GM12878 (cell line): Measurements from ENCODE around the gene INHBE. TPM values are rescaled to one million over a fixed set of nuclear protein-coding genes. Genes with fewer than 3 reads are reported as not detected.
A peak's percentile ranks its signal among the peaks of the same experiment; 100 is the strongest.

ENCODE experiments used
- ATAC-seq: fragments of 200-7000 bp; cut with Tn5 transposase; 3 replicates; pipeline ENCODE4 v1.9.1; 2020; ENCODE audit warnings: mild to moderate bottlenecking, moderate library complexity
- BruUV-seq: library from RNA; stranded (reverse); fragments of 400-500 nt; replicated peaks from 2 replicates; lab custom pipeline; 2021; lab: Mats Ljungman, UMichigan
- CTCF ChIA-PET: fragments of 300-600 bp; sonication (Branson Sonifier 250); formaldehyde crosslinking; extraction: SDS; loops from one replicate; lab custom pipeline; 2021; ENCODE audit warnings: inconsistent platforms; lab: Yijun Ruan, JAX
- POLR2A ChIA-PET: fragments of 350-600 bp; formaldehyde crosslinking; extraction: SDS; loops from one replicate; lab custom pipeline; 2021; ENCODE audit warnings: inconsistent platforms; lab: Charles Lee
- RAD21 ChIA-PET: fragments of 300-600 bp; sonication (Branson Sonifier 250); formaldehyde crosslinking; loops from one replicate; lab custom pipeline; 2023; ENCODE audit warnings: antibody characterized with exemption; ENCODE audit not compliant: unreplicated experiment; lab: Charles Lee
- SMC1A ChIA-PET: fragments of 300-600 bp; sonication (Branson Sonifier 250); formaldehyde crosslinking; loops from one replicate; lab custom pipeline; 2023; ENCODE audit not compliant: unreplicated experiment, uncharacterized antibody; lab: Charles Lee
- DNase-seq: peaks from one replicate; pipeline ENCODE4 v3.0.0-alpha.2; 2011; ENCODE audit warnings: low read depth, low spot score
- FAIRE-seq: peaks from 3 replicates; lab custom pipeline; 2011; peaks lifted over from hg19 to GRCh38; lab: Jason Lieb, UNC
- H2AFZ ChIP-seq: 2 replicates; pipeline ENCODE4 v1.6.0; 2011; ENCODE audit warnings: low read depth, low read length, control low read depth; ENCODE audit not compliant: control insufficient read depth
- H3K27ac ChIP-seq: 2 replicates; pipeline ENCODE4 v1.5.1; 2011; ENCODE audit warnings: control low read depth; ENCODE audit not compliant: control insufficient read depth, insufficient read depth
- H3K27me3 ChIP-seq, 2 experiments: replicated peaks in 1 of 2; 2 replicates each; pipeline versions ENCODE4 v1.6.0 to v1.6.1; 2011; ENCODE audit warnings: low read length in 1 of 2; ENCODE audit not compliant: control insufficient read depth in 2 of 2, insufficient read depth in 2 of 2
- H3K36me3 ChIP-seq, 2 experiments: 2 replicates each; pipeline ENCODE4 v1.5.1; 2011; ENCODE audit warnings: low read length in 1 of 2; ENCODE audit not compliant: control insufficient read depth in 2 of 2, insufficient read depth in 2 of 2
- H3K4me1 ChIP-seq: 2 replicates; pipeline ENCODE4 v1.6.1; 2011; ENCODE audit warnings: mild to moderate bottlenecking, low read length, moderate library complexity, mixed read lengths; ENCODE audit not compliant: control insufficient read depth, insufficient read depth
- H3K4me2 ChIP-seq: 2 replicates; pipeline ENCODE4 v1.6.0; 2011; ENCODE audit warnings: control low read depth; ENCODE audit not compliant: control insufficient read depth, insufficient read depth
- H3K4me3 ChIP-seq: fragments of 200-600 bp; sonication (generic); 2 replicates; pipeline ENCODE4 v1.5.1; 2016
- H3K79me2 ChIP-seq: 2 replicates; pipeline ENCODE4 v1.6.0; 2011; ENCODE audit warnings: low read length; ENCODE audit not compliant: control insufficient read depth, insufficient read depth
- H3K9ac ChIP-seq: 2 replicates; pipeline ENCODE4 v1.8.0; 2011; ENCODE audit warnings: low read length, control low read depth, mixed read lengths; ENCODE audit not compliant: control insufficient read depth, insufficient read depth
- H3K9me3 ChIP-seq: replicated peaks from 3 replicates; pipeline ENCODE4 v1.5.1; 2011; ENCODE audit warnings: mild to moderate bottlenecking, low read length; ENCODE audit not compliant: control insufficient read depth, insufficient read depth
- H4K20me1 ChIP-seq: 2 replicates; pipeline ENCODE4 v1.6.0; 2011; ENCODE audit not compliant: control insufficient read depth, insufficient read depth
- ATF7 ChIP-seq: fragments of 450-650 bp; IDR thresholded peaks from 2 replicates; pipeline ENCODE4 v1.6.1; 2016; ENCODE audit warnings: low read depth, mild to moderate bottlenecking
- CREM ChIP-seq: IDR thresholded peaks from 2 replicates; pipeline ENCODE4 v1.6.1; 2014; ENCODE audit warnings: antibody characterized with exemption, low read depth
- IKZF2 ChIP-seq, 2 experiments: fragments of 450-650 bp; IDR thresholded peaks; 2 replicates each; pipeline ENCODE4 v1.6.1; 2017; ENCODE audit warnings: mild to moderate bottlenecking in 2 of 2, moderate library complexity in 2 of 2
- MLLT1 ChIP-seq: fragments of 450-650 bp; IDR thresholded peaks from 2 replicates; pipeline ENCODE4 v1.6.1; 2016; ENCODE audit warnings: mild to moderate bottlenecking
- NR2F1 ChIP-seq: fragments of 450-650 bp; conservative IDR thresholded peaks from 2 replicates; pipeline ENCODE4 v1.6.1; 2017; ENCODE audit warnings: mild to moderate bottlenecking
- YY1 ChIP-seq: IDR thresholded peaks from 2 replicates; pipeline ENCODE4 v1.6.1; 2011; ENCODE audit warnings: low read depth, mild to moderate bottlenecking, low read length
- WGBS: methylation state at CpG from one replicate; pipeline ENCODE4 v1.1.6; 2016; ENCODE audit warnings: low lambda C conversion rate; ENCODE audit not compliant: insufficient replicate concordance, insufficient coverage; ENCODE audit errors: missing lambda C conversion rate; 5-methylcytosine and 5-hydroxymethylcytosine counted together
- in situ Hi-C: fragments of 300-500 bp; cut with MboI; formaldehyde crosslinking; loops from 9 replicates; pipeline ENCODE4 v1.14.3; 2018; ENCODE audit warnings: mixed read lengths
- intact Hi-C: fragments of 100-400 bp; cut with micrococcal nuclease; formaldehyde crosslinking; loops from one replicate; pipeline ENCODE4 v1.14.2; 2022; ENCODE audit not compliant: unreplicated experiment
- polyA plus RNA-seq, 11 experiments: library from polyadenylated mRNA; depleted of rRNA in 4 of 11; unstranded in 6 of 11; stranded (reverse) in 5 of 11; fragments of >200 nt; fragmentation: Nextera tagmentation in 4 of 11; fragmentation: Illumina TruSeq in 1 of 11; extraction: Ambion mirVana in 4 of 11; extraction: Trizol in 1 of 11; gene quantifications; 1 replicate in 1 of 11; 2 replicates in 10 of 11; pipeline versions ENCODE4 v1.2.1 to v1.2.3, GENCODE V29; 2011 to 2016; ENCODE audit warnings: inconsistent platforms in 2 of 11, missing spikeins in 2 of 11, low read depth in 1 of 11
- total RNA-seq, 4 experiments: library from RNA; depleted of rRNA in 3 of 4; stranded (reverse); fragments of >200 nt in 3 of 4; fragmentation: Illumina TruSeq in 1 of 4; extraction: Trizol in 1 of 4; gene quantifications; 2 replicates each; pipeline versions ENCODE4 v1.2.1 to v1.2.3, GENCODE V29; 2013 to 2021

Gene INHBE
- total and polyA plus RNA-seq, 10 of the 15 experiments (the other 5 are each of a cell fraction or from before 2014, with no cell fraction given): 0.09 to 2.5 (median 0.37) TPM

GRCh38 chr12:57452181-57452936 is 2.7 kb upstream of the INHBE start:
- ChIA-PET POLR2A (interaction anchor here (0.5 to 6.1 kb wide), 23 partner anchors 8 to 210 kb away, joined by 3 to 29 read pairs (median 4); partner anchors contain the start of genes DDIT3 and INHBC), CTCF (interaction anchor here (0.6 to 11.0 kb wide), 60 partner anchors 8 to 354 kb away, joined by 3 to 540 read pairs (median 6); partner anchors contain the start of genes DCTN2, INHBC, SHMT2 and STAC3), RAD21 (interaction anchor here (0.6 to 6.8 kb wide), 39 partner anchors 8 to 769 kb away, joined by 3 to 224 read pairs (median 5); partner anchors contain the start of genes DDIT3, INHBC, SHMT2 and STAC3), SMC1A (interaction anchor here (0.7 to 7.6 kb wide), 45 partner anchors 7 to 239 kb away, joined by 3 to 226 read pairs (median 3); partner anchors contain the start of genes ARHGAP9, INHBC and SHMT2)
- no peaks in the 10 kb centered on the region for H3K9me3 ChIP-seq
- no peaks in the 10 kb centered on the region for H3K36me3 ChIP-seq
- peak; percentile 1; the same call in 2 of the 3 replicates for ATAC-seq
- no peak for DNase-seq
- H3K4me1 ChIP-seq: peaks cover 6% of the 10 kb centered on the region
- no peaks in the 10 kb centered on the region for H3K79me2 ChIP-seq
- H3K4me3 ChIP-seq: no peak overlapping the region
- H3K27me3 ChIP-seq: no peaks in the 10 kb centered on the region
- no peak overlapping the region for H3K9ac ChIP-seq
- WGBS: 25% methylated on average over 9 of the region's 9 CpGs
- no peak for FAIRE-seq
- in situ Hi-C loops: loop anchor here (10.0 kb wide), 1 partner anchor 138 kb away; no protein-coding TSS in a partner anchor
- TF ChIP-seq IKZF2 (IDR thresholded peaks at IDR 0.05): peak; percentile 9 to 41; a peak in 2 of 4 replicates
- peak; percentile 29; the same call in 1 of the 2 replicates for TF ChIP-seq CREM
- 0 out of 2 replicates have a peak, but pooled peaks have one; percentile 29 for TF ChIP-seq NR2F1
- peak; percentile 65 for TF ChIP-seq ATF7
- no peak for TF ChIP-seq MLLT1
- TF ChIP-seq YY1: no peak
- no TSS peak for BruUV-seq
- no peak overlapping the region for H3K27ac ChIP-seq
- intact Hi-C loops: no loop called here
- no peaks in the 10 kb centered on the region for H4K20me1 ChIP-seq
- no peak overlapping the region for H3K4me2 ChIP-seq
- peak overlapping the region; percentile 76 for H2AFZ ChIP-seq
